Liver (tissue), 9 donors: ENCODE measurements around the gene UNC5B. TPM values are rescaled to one million over a fixed set of nuclear protein-coding genes. Genes with fewer than 3 reads are reported as not detected.

Source experiments
- DNase-seq: peaks from one replicate; pipeline ENCODE4 v3.0.0-alpha.2; 2017; ENCODE audit warnings: low spot score
- H3K27ac ChIP-seq, 2 donors: one replicate each; pipeline ENCODE4 v1.7.0; 2013; ENCODE audit warnings: inconsistent platforms in 2 of 2, low read length in 2 of 2, control low read depth in 1 of 2, low read depth in 1 of 2, mild to moderate bottlenecking in 1 of 2
- H3K27me3 ChIP-seq, 4 donors: one replicate each; pipeline versions ENCODE4 v1.6.1 to v1.7.0; 2013; ENCODE audit warnings: low read length in 3 of 4, inconsistent platforms in 1 of 4, mild to moderate bottlenecking in 1 of 4, moderate library complexity in 1 of 4; ENCODE audit not compliant: control insufficient read depth in 4 of 4, insufficient read depth in 4 of 4
- H3K36me3 ChIP-seq, 4 donors: one replicate each; pipeline versions ENCODE4 v1.6.1 to v1.7.0; 2013; ENCODE audit warnings: low read length in 3 of 4, mild to moderate bottlenecking in 3 of 4, low read depth in 1 of 4, moderate library complexity in 1 of 4; ENCODE audit not compliant: control insufficient read depth in 4 of 4, insufficient read depth in 3 of 4
- H3K4me1 ChIP-seq, 4 donors: one replicate each; pipeline versions ENCODE4 v1.6.1 to v1.7.0; 2013; ENCODE audit warnings: low read length in 3 of 4, mild to moderate bottlenecking in 3 of 4, moderate library complexity in 1 of 4; ENCODE audit not compliant: control insufficient read depth in 4 of 4, insufficient read depth in 4 of 4
- H3K4me3 ChIP-seq, 3 donors: one replicate each; pipeline versions ENCODE4 v1.6.1 to v1.7.0; 2013; ENCODE audit warnings: low read length in 3 of 3, control low read depth in 1 of 3, low read depth in 1 of 3, mild to moderate bottlenecking in 1 of 3
- H3K9ac ChIP-seq, 2 donors: one replicate each; pipeline ENCODE4 v1.7.0; 2013; ENCODE audit warnings: low read length in 2 of 2, mild to moderate bottlenecking in 2 of 2, moderate library complexity in 2 of 2, control low read depth in 1 of 2, low read depth in 1 of 2
- H3K9me3 ChIP-seq, 4 donors: one replicate each; pipeline versions ENCODE4 v1.6.1 to v1.7.0; 2013; ENCODE audit warnings: low read length in 3 of 4; ENCODE audit not compliant: control insufficient read depth in 4 of 4
- EGR1 ChIP-seq, 2 donors: IDR thresholded peaks; 2 replicates each; pipeline ENCODE4 v1.6.1; 2016 to 2018; ENCODE audit warnings: antibody characterized with exemption in 2 of 2, low read depth in 2 of 2
- FOXA1 ChIP-seq: IDR thresholded peaks from 2 replicates; pipeline ENCODE4 v1.6.1; 2016; ENCODE audit warnings: antibody characterized with exemption
- FOXA2 ChIP-seq: IDR thresholded peaks from 2 replicates; pipeline ENCODE4 v1.6.1; 2016; ENCODE audit warnings: antibody characterized with exemption
- GABPA ChIP-seq, 2 donors: IDR thresholded peaks in 1 of 2; conservative IDR thresholded peaks in 1 of 2; 2 replicates each; pipeline ENCODE4 v1.6.1; 2016; ENCODE audit warnings: antibody characterized with exemption in 2 of 2, mild to moderate bottlenecking in 1 of 2, moderate library complexity in 1 of 2
- HNF4A ChIP-seq, 2 donors: conservative IDR thresholded peaks; 2 replicates each; pipeline ENCODE4 v1.6.1; 2016; ENCODE audit warnings: antibody characterized with exemption in 2 of 2, mild to moderate bottlenecking in 2 of 2
- HNF4G ChIP-seq: IDR thresholded peaks from 2 replicates; pipeline ENCODE4 v1.6.1; 2016; ENCODE audit warnings: antibody characterized with exemption
- JUND ChIP-seq, 2 donors: IDR thresholded peaks; 2 replicates each; pipeline ENCODE4 v1.6.1; 2016; ENCODE audit warnings: antibody characterized with exemption in 2 of 2
- NR2F2 ChIP-seq: IDR thresholded peaks from 2 replicates; pipeline ENCODE4 v1.6.1; 2016; ENCODE audit warnings: antibody characterized with exemption
- RAD21 ChIP-seq, 2 donors: IDR thresholded peaks; 2 replicates each; pipeline ENCODE4 v1.6.1; 2016; ENCODE audit warnings: antibody characterized with exemption in 2 of 2, mild to moderate bottlenecking in 2 of 2
- RXRA ChIP-seq, 2 donors: IDR thresholded peaks; 2 replicates each; pipeline ENCODE4 v1.6.1; 2017 to 2018; ENCODE audit warnings: antibody characterized with exemption in 2 of 2, mild to moderate bottlenecking in 1 of 2
- SP1 ChIP-seq: IDR thresholded peaks from 2 replicates; pipeline ENCODE4 v1.6.1; 2018; ENCODE audit warnings: antibody characterized with exemption, mild to moderate bottlenecking
- TAF1 ChIP-seq: conservative IDR thresholded peaks from 2 replicates; pipeline ENCODE4 v1.6.1; 2016; ENCODE audit warnings: antibody characterized with exemption, mild to moderate bottlenecking
- YY1 ChIP-seq: IDR thresholded peaks from 2 replicates; pipeline ENCODE4 v1.6.1; 2016; ENCODE audit warnings: antibody characterized with exemption, mild to moderate bottlenecking
- WGBS: extraction: QIAGEN DNeasy Blood & Tissue Kit; methylation state at CpG from one replicate; pipeline ENCODE4 v1.1.7; 2013; 5-methylcytosine and 5-hydroxymethylcytosine counted together
- polyA plus RNA-seq, 2 donors: library from polyadenylated mRNA; stranded (reverse) in 1 of 2; unstranded in 1 of 2; fragments of 200-250 nt in 1 of 2; fragments of >200 nt in 1 of 2; fragmentation: Nextera tagmentation in 1 of 2; extraction: Ambion mirVana in 1 of 2; gene quantifications; one replicate each; pipeline versions ENCODE4 v1.2.1 to v1.2.3, GENCODE V29; 2013 to 2015
- total RNA-seq, 2 donors: library from RNA; depleted of rRNA; stranded (reverse); fragments of >200 nt; gene quantifications; one replicate each; pipeline ENCODE4 v1.2.3, GENCODE V29; 2014
- TF ChIP-seq, protein P1 (sequence below): IDR thresholded peaks from 2 replicates; pipeline ENCODE4 v1.6.1; 2016; ENCODE audit warnings: antibody characterized with exemption
- TF ChIP-seq, protein P2 (sequence below): IDR thresholded peaks from 2 replicates; pipeline ENCODE4 v1.6.1; 2016; ENCODE audit warnings: antibody characterized with exemption, mild to moderate bottlenecking
- TF ChIP-seq, protein P3 (sequence below): IDR thresholded peaks from 2 replicates; pipeline ENCODE4 v1.6.1; 2016; ENCODE audit warnings: antibody characterized with exemption
- TF ChIP-seq, protein P4 (sequence below): fragments of 150-350 bp; IDR thresholded peaks from 2 replicates; pipeline ENCODE4 v1.5.1; 2017; ENCODE audit warnings: improper control_type of control experiment, low read depth, low read length; ENCODE audit not compliant: missing input control
- TF ChIP-seq, protein P5 (sequence below): IDR thresholded peaks from 2 replicates; pipeline ENCODE4 v1.6.1; 2016; ENCODE audit warnings: antibody characterized with exemption
- donor health status: healthy.
- donor health status: healthy.
- donor health status: healthy.
- donor health status: healthy.
- donor health status: healthy.

UNC5B gene
- total and polyA plus RNA-seq, 4 donors = 0.56 to 1.8 (median 1.3) TPM

DNA sequence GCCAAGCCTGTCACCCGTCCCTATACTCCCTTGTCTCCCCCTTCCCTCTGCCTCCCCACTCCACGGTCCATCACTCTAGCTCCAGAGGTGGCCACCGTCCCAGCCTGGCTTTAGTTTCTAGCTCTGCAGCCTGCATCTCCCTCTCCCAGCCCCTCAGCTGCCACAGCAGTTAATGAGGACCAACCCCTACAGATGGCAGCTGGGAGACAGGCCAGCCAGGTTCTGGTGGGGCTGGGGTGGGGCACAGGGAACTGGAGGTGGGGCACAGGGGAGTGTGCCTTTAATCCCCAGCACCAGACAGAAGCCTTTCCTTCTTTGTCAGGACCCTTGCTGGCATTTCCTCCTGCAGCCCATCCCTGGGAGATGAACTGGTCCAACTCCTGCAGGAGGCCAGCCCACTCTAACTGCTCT, 21.1 kb downstream of the UNC5B start:
- Histone ChIP-seq H3K27me3 (no peaks in the 10 kb centered on the region), H3K4me3 (no peak overlapping the region), H3K27ac (peak overlapping the region in 1 of 2 donors; percentile 37), H3K9me3 (no peaks in the 10 kb centered on the region), H3K36me3 (no peaks in the 10 kb centered on the region), H3K9ac (no peak overlapping the region), H3K4me1 (peaks cover 0 to 15% (median 1%) of the 10 kb centered on the region in 4 donors)
- 68% methylated on average over 3 of the region's 3 CpGs for whole genome bisulfite sequencing
- TF ChIP-seq RXRA (IDR thresholded peaks at IDR 0.05) (no peak), NR2F2 (no peak), FOXA2 (no peak), GABPA (IDR thresholded peaks at IDR 0.05 in 1 of 2, conservative IDR thresholded peaks at IDR 0.05 in 1 of 2) (no peak), YY1 (no peak)
- no peak for DNase-seq

DNA sequence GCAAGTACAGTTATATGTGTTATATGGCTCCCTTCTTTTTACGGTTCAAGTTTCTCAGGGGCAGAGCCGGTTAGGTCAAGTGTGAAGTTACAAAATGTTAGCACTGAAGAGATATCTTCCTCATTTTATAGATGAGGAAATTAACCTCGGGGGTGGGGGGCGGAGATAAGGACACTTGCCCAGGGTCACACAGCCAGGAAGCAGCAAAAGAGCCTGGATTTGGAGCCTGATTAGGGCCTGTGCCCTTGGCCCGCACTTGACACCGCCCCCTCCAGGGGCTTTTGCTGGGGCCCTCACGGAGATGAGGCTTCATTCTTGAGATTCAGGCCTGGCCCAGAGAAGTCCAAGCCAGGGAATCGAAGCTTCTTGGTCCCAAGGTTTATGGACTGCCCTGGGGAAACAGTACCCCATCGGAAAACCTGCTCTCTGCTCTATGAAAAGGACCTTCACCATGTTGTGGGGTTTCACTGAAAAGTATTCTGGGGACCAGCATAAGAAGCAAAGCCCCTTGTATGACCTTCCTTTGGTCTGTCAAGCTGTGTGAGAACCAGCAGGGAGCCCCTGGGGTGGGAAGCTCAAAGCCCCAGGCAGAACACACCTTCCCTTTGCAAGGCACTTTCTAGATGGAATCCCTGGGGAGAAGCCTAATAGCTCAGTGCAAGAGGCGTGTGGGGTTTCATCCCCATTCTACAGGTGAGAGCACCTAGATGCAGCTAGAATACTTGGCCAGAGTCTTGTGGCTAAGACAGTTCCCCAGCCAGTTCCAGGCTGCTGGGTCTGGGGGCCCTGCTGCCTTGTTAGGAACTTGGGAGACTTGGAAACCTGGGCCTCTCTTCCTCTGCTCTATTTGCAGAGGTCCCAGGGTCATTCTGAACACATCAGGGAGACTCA, 21.9 kb downstream of the UNC5B start:
- Histone ChIP-seq H3K36me3 (no peaks in the 10 kb centered on the region), H3K9ac (no peak overlapping the region), H3K4me1 (peaks cover 0 to 15% (median 1%) of the 10 kb centered on the region in 4 donors), H3K27ac (peak overlapping the region in 1 of 2 donors; percentile 37), H3K27me3 (no peaks in the 10 kb centered on the region), H3K9me3 (no peaks in the 10 kb centered on the region), H3K4me3 (no peak overlapping the region)
- TF ChIP-seq, protein P1, sequence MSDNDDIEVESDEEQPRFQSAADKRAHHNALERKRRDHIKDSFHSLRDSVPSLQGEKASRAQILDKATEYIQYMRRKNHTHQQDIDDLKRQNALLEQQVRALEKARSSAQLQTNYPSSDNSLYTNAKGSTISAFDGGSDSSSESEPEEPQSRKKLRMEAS = no peak
- TF ChIP-seq GABPA (IDR thresholded peaks at IDR 0.05 in 1 of 2, conservative IDR thresholded peaks at IDR 0.05 in 1 of 2) (no peak), FOXA1 (no peak), RXRA (IDR thresholded peaks at IDR 0.05) (no peak), HNF4G (no peak), EGR1 (IDR thresholded peaks at IDR 0.05; ENCODE audit: low read depth in 2 of 2) (no peak), SP1 (no peak), YY1 (no peak), TAF1 (no peak), FOXA2 (no peak), NR2F2 (no peak), HNF4A (conservative IDR thresholded peaks at IDR 0.05) (no peak), JUND (IDR thresholded peaks at IDR 0.05) (no peak), RAD21 (IDR thresholded peaks at IDR 0.05) (no peak)
- TF ChIP-seq, protein P2, sequence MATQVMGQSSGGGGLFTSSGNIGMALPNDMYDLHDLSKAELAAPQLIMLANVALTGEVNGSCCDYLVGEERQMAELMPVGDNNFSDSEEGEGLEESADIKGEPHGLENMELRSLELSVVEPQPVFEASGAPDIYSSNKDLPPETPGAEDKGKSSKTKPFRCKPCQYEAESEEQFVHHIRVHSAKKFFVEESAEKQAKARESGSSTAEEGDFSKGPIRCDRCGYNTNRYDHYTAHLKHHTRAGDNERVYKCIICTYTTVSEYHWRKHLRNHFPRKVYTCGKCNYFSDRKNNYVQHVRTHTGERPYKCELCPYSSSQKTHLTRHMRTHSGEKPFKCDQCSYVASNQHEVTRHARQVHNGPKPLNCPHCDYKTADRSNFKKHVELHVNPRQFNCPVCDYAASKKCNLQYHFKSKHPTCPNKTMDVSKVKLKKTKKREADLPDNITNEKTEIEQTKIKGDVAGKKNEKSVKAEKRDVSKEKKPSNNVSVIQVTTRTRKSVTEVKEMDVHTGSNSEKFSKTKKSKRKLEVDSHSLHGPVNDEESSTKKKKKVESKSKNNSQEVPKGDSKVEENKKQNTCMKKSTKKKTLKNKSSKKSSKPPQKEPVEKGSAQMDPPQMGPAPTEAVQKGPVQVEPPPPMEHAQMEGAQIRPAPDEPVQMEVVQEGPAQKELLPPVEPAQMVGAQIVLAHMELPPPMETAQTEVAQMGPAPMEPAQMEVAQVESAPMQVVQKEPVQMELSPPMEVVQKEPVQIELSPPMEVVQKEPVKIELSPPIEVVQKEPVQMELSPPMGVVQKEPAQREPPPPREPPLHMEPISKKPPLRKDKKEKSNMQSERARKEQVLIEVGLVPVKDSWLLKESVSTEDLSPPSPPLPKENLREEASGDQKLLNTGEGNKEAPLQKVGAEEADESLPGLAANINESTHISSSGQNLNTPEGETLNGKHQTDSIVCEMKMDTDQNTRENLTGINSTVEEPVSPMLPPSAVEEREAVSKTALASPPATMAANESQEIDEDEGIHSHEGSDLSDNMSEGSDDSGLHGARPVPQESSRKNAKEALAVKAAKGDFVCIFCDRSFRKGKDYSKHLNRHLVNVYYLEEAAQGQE = no peak
- TF ChIP-seq, protein P3, sequence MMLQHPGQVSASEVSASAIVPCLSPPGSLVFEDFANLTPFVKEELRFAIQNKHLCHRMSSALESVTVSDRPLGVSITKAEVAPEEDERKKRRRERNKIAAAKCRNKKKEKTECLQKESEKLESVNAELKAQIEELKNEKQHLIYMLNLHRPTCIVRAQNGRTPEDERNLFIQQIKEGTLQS = no peak
- TF ChIP-seq, protein P4, sequence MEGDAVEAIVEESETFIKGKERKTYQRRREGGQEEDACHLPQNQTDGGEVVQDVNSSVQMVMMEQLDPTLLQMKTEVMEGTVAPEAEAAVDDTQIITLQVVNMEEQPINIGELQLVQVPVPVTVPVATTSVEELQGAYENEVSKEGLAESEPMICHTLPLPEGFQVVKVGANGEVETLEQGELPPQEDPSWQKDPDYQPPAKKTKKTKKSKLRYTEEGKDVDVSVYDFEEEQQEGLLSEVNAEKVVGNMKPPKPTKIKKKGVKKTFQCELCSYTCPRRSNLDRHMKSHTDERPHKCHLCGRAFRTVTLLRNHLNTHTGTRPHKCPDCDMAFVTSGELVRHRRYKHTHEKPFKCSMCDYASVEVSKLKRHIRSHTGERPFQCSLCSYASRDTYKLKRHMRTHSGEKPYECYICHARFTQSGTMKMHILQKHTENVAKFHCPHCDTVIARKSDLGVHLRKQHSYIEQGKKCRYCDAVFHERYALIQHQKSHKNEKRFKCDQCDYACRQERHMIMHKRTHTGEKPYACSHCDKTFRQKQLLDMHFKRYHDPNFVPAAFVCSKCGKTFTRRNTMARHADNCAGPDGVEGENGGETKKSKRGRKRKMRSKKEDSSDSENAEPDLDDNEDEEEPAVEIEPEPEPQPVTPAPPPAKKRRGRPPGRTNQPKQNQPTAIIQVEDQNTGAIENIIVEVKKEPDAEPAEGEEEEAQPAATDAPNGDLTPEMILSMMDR = no peak
- TF ChIP-seq, protein P5, sequence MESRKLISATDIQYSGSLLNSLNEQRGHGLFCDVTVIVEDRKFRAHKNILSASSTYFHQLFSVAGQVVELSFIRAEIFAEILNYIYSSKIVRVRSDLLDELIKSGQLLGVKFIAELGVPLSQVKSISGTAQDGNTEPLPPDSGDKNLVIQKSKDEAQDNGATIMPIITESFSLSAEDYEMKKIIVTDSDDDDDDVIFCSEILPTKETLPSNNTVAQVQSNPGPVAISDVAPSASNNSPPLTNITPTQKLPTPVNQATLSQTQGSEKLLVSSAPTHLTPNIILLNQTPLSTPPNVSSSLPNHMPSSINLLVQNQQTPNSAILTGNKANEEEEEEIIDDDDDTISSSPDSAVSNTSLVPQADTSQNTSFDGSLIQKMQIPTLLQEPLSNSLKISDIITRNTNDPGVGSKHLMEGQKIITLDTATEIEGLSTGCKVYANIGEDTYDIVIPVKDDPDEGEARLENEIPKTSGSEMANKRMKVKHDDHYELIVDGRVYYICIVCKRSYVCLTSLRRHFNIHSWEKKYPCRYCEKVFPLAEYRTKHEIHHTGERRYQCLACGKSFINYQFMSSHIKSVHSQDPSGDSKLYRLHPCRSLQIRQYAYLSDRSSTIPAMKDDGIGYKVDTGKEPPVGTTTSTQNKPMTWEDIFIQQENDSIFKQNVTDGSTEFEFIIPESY = no peak
- DNase-seq = no peak
- 70% methylated on average over 10 of the region's 10 CpGs for WGBS
